Progenitor cell of endocrine pancreas (in vitro differentiated cells): ENCODE measurements around the gene MAP3K7. TPM values are rescaled to one million over a fixed set of nuclear protein-coding genes. Genes with fewer than 3 reads are reported as not detected.

Experiments used
- DNase-seq: peaks from one replicate; pipeline ENCODE4 v3.0.0; 2021; ENCODE audit warnings: low spot score; ENCODE audit not compliant: unreplicated experiment
- H3K27ac Mint-ChIP-seq: 2 replicates; pipeline ENCODE4 v1.8.0; 2021; ENCODE audit warnings: mild to moderate bottlenecking, moderate library complexity, mixed read lengths
- H3K27me3 Mint-ChIP-seq: 2 replicates; pipeline ENCODE4 v1.8.0; 2021; ENCODE audit warnings: mixed read lengths
- H3K36me3 Mint-ChIP-seq: 2 replicates; pipeline ENCODE4 v1.8.0; 2022; ENCODE audit warnings: mixed read lengths; ENCODE audit not compliant: insufficient read depth
- H3K4me1 Mint-ChIP-seq: 2 replicates; pipeline ENCODE4 v1.8.0; 2021; ENCODE audit warnings: low read depth, mixed read lengths
- H3K4me3 Mint-ChIP-seq: 2 replicates; pipeline ENCODE4 v1.8.0; 2021; ENCODE audit warnings: low read depth, mild to moderate bottlenecking, moderate library complexity, mixed read lengths
- H3K9me3 Mint-ChIP-seq: 2 replicates; pipeline ENCODE4 v1.8.0; 2021; ENCODE audit warnings: low read depth, mixed read lengths
- total RNA-seq: library from RNA; stranded (reverse); gene quantifications from 2 replicates; pipeline ENCODE4 v1.2.1, GENCODE V29; 2021
- TF ChIP-seq, protein P1 (sequence below): fragments of 200-600 bp; sonication (generic); IDR thresholded peaks from one replicate; pipeline ENCODE4 v1.5.0; 2021; ENCODE audit warnings: antibody characterized with exemption, mild to moderate bottlenecking; ENCODE audit not compliant: unreplicated experiment

Gene MAP3K7
- total RNA-seq, 1 donor from 2014 or later: 41.6 TPM

DNA sequence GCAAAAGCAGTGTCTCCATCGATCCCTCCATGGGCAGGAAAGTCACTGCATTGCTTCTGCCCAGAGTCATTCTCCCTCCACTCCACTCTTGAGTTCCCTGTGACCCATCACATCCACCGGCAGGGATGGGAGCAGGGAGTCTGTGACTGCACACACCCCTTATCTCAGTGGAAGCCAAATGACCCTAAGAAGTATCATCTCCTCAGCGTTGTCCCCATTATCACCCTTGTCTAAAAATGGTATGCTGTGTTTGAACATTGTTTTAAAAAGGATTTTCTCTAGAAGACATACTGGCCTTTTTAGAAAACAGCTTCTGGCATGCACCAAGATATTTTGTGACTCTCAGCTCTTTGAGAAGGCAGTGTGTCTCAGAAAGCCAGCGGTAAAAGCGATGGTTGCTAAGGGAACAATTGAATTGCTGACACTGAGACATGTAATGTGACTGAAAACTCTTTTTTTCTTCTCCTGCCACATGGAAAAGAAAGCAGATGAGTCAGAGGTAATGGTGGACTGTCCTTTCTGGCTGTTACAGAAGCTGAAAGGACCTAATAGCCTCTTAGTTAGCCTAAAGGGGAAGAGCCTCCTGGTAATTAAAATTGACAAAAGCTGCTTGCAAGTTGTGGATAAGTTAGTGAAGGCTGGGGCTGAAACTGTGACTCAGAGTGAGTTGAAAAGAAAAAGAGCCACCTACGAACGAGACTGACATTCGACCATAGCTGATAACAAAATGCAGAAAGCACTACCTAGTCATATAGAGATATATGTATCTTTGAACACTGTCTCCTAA lies 120.5 kb downstream of the MAP3K7 start:
- no peaks in the 10 kb centered on the region for H3K9me3 Mint-ChIP-seq
- H3K36me3 Mint-ChIP-seq: no peaks in the 10 kb centered on the region
- DNase-seq: no peak
- H3K27me3 Mint-ChIP-seq: peaks cover 5% of the 10 kb centered on the region
- no peaks in the 10 kb centered on the region for H3K4me1 Mint-ChIP-seq
- no peak overlapping the region for H3K4me3 Mint-ChIP-seq
- TF ChIP-seq, protein P1, sequence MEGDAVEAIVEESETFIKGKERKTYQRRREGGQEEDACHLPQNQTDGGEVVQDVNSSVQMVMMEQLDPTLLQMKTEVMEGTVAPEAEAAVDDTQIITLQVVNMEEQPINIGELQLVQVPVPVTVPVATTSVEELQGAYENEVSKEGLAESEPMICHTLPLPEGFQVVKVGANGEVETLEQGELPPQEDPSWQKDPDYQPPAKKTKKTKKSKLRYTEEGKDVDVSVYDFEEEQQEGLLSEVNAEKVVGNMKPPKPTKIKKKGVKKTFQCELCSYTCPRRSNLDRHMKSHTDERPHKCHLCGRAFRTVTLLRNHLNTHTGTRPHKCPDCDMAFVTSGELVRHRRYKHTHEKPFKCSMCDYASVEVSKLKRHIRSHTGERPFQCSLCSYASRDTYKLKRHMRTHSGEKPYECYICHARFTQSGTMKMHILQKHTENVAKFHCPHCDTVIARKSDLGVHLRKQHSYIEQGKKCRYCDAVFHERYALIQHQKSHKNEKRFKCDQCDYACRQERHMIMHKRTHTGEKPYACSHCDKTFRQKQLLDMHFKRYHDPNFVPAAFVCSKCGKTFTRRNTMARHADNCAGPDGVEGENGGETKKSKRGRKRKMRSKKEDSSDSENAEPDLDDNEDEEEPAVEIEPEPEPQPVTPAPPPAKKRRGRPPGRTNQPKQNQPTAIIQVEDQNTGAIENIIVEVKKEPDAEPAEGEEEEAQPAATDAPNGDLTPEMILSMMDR: no peak
- H3K27ac Mint-ChIP-seq: no peak overlapping the region

DNA sequence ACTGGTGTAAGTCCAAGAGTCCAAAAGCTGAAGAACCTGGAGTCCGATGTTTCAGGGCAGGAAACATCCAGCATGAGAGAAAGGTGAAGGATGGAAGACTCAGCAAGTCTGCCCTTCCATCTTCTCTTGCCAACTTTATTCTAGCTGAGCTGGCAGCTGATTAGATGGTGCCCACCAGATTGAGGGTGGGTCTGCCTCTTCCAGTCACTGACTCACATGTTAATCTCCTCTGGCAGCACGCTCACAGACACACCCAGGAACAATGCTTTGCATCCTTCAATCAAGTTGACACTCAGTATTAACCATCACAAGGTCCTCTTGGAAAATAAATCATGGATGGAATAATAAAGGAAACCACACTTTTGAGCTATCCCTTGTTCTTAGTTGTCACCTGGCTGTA lies 121.2 kb downstream of the MAP3K7 start:
- H3K27ac Mint-ChIP-seq: no peak overlapping the region
- no peaks in the 10 kb centered on the region for H3K36me3 Mint-ChIP-seq
- H3K4me3 Mint-ChIP-seq: no peak overlapping the region
- TF ChIP-seq, protein P1: no peak
- no peaks in the 10 kb centered on the region for H3K4me1 Mint-ChIP-seq
- DNase-seq: no peak
- peaks cover 5% of the 10 kb centered on the region for H3K27me3 Mint-ChIP-seq
- no peaks in the 10 kb centered on the region for H3K9me3 Mint-ChIP-seq

GRCh38 chr6:90464507-90464906 lies 122.4 kb downstream of the MAP3K7 start:
- no peaks in the 10 kb centered on the region for H3K4me1 Mint-ChIP-seq
- no peak for DNase-seq
- TF ChIP-seq, protein P1: no peak
- H3K36me3 Mint-ChIP-seq: no peaks in the 10 kb centered on the region
- H3K4me3 Mint-ChIP-seq: no peak overlapping the region
- no peak overlapping the region for H3K27ac Mint-ChIP-seq
- peaks cover 5% of the 10 kb centered on the region for H3K27me3 Mint-ChIP-seq
- no peaks in the 10 kb centered on the region for H3K9me3 Mint-ChIP-seq

- Mint-ChIP-seq H3K4me1 (no peaks in the 10 kb centered on the region), H3K27me3 (peaks cover 5% of the 10 kb centered on the region), H3K36me3 (no peaks in the 10 kb centered on the region), H3K9me3 (no peaks in the 10 kb centered on the region), H3K27ac (no peak overlapping the region), H3K4me3 (no peak overlapping the region)
- TF ChIP-seq, protein P1: no peak
- DNase-seq: no peak
These were observed 123.0 kb downstream of the MAP3K7 start for GRCh38 chr6:90463874-90464273.
